Neural cell (in vitro differentiated cells): ENCODE measurements around the gene PTP4A2.

Source experiments
- CTCF ChIP-seq: fragments of 450-650 bp; IDR thresholded peaks from 2 replicates; pipeline ENCODE4 v1.5.1; 2014; ENCODE audit warnings: antibody characterized with exemption, mild to moderate bottlenecking, moderate library complexity; ENCODE audit not compliant: poor library complexity, severe bottlenecking
- EP300 ChIP-seq: fragments of 450-650 bp; conservative IDR thresholded peaks from 2 replicates; pipeline ENCODE4 v1.6.1; 2014; ENCODE audit warnings: antibody characterized with exemption, mild to moderate bottlenecking, moderate library complexity; ENCODE audit not compliant: poor library complexity, severe bottlenecking
- EZH2 ChIP-seq: fragments of 200-600, 300-800 bp; shearing (Covaris generic), sonication (generic); IDR thresholded peaks from 2 replicates; pipeline ENCODE4 v1.6.1; 2014; ENCODE audit warnings: antibody characterized with exemption, low read length, borderline replicate concordance, mild to moderate bottlenecking; ENCODE audit not compliant: insufficient read depth, poor library complexity, severe bottlenecking
- SMC3 ChIP-seq: fragments of 450-650 bp; conservative IDR thresholded peaks from 2 replicates; pipeline ENCODE4 v1.6.1; 2014; ENCODE audit warnings: antibody characterized with exemption, mild to moderate bottlenecking, moderate library complexity; ENCODE audit not compliant: poor library complexity
- TF ChIP-seq, protein P1 (sequence below): IDR thresholded peaks from 2 replicates; pipeline ENCODE4 v1.6.1; 2012; ENCODE audit warnings: borderline replicate concordance

GRCh38 chr1:31978843-31979400 is 40.8 kb upstream of the PTP4A2 start:
- TF ChIP-seq CTCF (no peak), EZH2 (no peak), EP300 (no peak), SMC3 (no peak)
- TF ChIP-seq, protein P1, sequence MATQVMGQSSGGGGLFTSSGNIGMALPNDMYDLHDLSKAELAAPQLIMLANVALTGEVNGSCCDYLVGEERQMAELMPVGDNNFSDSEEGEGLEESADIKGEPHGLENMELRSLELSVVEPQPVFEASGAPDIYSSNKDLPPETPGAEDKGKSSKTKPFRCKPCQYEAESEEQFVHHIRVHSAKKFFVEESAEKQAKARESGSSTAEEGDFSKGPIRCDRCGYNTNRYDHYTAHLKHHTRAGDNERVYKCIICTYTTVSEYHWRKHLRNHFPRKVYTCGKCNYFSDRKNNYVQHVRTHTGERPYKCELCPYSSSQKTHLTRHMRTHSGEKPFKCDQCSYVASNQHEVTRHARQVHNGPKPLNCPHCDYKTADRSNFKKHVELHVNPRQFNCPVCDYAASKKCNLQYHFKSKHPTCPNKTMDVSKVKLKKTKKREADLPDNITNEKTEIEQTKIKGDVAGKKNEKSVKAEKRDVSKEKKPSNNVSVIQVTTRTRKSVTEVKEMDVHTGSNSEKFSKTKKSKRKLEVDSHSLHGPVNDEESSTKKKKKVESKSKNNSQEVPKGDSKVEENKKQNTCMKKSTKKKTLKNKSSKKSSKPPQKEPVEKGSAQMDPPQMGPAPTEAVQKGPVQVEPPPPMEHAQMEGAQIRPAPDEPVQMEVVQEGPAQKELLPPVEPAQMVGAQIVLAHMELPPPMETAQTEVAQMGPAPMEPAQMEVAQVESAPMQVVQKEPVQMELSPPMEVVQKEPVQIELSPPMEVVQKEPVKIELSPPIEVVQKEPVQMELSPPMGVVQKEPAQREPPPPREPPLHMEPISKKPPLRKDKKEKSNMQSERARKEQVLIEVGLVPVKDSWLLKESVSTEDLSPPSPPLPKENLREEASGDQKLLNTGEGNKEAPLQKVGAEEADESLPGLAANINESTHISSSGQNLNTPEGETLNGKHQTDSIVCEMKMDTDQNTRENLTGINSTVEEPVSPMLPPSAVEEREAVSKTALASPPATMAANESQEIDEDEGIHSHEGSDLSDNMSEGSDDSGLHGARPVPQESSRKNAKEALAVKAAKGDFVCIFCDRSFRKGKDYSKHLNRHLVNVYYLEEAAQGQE = no peak
